UCSD-AML1 (cell line): ENCODE data around the gene SH3RF2.
"Not testable (repeated sequence)": the region's sequence is repeated elsewhere in the genome, so short reads cannot be mapped to it uniquely, and the experiment has no call there.

Experiments used
- DNase-seq: peaks from one replicate; lab custom pipeline; 2025; ENCODE audit not compliant: unreplicated experiment; lab: John Stamatoyannopoulos, UW

Gene SH3RF2

DNA sequence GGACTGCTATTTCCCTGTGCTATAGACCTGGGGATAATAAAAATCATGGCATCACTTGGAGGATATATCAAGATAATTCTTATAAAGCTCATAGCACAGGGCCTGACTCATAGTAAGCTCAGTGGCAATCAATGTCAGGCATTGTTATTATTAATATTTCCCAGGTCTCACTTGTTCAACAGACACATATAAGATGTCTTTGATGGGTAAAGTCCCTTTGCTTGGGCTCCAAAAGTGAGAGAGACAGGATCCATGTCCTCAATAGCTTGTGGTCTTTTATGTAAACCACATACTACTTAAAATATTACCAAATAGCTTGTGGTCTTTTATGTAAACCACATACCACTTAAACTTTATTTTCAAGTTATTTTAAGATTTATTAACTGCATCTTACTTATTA is 11.2 kb downstream of the SH3RF2 start:
- DNase-seq: no peak

DNA sequence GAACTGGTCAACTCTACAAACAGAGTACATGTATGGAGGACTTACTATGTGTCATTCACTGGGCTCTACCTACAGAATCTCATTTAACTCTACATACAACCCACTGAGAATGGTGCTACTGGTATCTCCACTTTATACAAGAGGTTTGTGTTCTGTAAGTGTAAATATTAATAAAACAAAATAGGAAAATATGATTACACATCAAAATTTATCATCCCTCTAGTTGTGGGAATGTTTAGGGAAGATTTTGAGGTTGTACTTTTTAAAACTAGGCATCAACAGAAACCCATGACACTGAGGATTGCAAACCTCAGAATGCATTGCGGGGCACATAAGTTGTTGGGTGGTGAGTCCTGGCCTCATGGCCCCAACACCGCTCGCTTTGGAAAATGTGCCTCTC is 11.7 kb downstream of the SH3RF2 start:
- DNase-seq: no peak

DNA sequence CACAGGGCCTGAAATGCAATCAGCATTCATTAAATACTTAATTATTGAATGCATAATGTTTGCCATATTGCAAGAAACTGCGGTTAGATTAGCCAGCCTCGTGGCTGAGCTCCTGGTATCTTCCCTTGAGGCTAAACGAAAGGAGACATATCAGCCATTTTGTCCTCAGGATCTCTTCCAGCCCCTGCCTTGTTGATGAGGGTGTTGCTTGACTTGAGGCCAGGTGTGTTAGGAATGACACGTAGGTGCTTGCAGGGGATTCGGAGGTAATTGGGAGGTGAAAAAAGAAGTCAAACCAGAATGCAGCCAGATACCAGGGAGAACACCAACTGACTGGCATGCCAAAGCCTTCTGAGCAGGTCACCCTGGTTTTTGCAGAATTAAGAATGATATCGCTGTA is 12.5 kb downstream of the SH3RF2 start:
- no peak for DNase-seq

DNA sequence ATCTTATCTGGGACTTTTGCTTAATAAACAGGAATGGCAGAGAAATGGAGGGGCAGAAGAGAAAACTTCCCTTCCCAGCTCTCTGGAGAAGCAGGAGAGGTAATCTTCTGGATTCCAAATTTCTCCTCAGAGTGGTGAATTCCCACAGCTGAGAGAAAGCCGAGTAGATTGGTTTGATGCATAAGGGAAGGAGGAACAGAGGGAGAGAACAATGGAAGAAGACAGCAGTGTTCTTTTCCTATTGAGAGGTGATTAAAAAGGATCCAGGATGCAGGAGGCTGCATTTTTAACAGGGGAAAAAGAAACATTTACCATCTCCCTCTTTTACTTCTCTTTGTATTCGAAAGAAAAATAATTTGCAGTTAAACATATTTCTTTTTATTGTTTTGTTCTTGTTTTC is 13.1 kb downstream of the SH3RF2 start:
- DNase-seq: no peak

DNA sequence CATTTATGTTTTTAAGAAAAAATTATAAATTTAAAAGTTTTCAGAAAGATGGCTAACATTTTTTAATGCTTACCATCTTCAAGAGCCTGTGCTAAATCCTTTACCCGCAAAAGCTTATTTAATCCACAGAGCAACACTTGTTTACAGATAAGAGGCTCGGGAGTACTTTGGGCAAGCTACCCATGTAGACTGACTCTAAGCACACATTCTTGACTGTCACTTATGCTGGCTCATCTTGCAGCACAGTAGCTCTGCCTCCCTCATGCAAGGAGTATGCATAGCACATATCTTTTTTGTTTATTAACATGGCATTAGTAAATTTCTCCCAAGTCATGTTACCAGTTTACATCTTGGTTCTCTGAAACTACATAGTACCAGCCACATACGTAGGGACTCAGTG is 14.7 kb downstream of the SH3RF2 start:
- DNase-seq: no peak

DNA sequence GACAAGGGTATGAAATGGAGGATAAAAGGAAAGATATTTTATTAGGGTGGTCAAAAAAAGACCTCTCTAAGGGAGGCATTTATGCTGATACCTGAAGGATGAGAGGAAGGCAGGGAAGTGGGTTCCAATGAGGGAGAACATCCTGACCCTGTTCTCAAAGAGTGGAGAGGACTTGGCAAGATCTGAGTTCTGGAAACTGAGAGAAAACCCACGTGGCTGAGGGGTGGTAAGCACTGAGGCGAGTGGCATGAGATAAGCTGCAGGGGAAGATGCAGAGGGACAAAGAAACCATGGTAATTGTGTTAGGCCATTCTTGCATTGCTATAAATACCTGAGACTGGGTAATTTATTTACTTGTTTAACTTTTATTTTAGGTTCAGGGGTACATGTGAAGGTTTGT is 16.8 kb downstream of the SH3RF2 start:
- no peak for DNase-seq

DNA sequence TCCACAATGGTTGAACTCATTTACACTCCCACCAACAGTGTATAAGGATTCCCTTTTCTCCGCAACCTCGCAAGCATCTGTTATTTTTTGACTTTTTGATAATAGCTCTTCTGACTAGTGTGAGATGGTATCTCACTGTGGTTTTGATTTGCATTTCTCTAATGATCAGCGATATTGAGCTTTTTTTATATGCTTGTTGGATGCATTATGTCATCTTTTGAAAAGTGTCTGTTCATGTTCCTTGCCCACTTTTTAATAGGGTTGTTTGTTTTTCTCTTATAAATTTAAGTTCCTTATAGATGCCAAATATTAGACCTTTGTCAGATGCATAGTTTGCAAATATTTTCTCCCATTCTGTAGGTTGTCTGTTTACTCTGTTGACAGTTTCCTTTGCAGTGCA is 17.8 kb downstream of the SH3RF2 start:
- not testable (repeated sequence) for DNase-seq

DNA sequence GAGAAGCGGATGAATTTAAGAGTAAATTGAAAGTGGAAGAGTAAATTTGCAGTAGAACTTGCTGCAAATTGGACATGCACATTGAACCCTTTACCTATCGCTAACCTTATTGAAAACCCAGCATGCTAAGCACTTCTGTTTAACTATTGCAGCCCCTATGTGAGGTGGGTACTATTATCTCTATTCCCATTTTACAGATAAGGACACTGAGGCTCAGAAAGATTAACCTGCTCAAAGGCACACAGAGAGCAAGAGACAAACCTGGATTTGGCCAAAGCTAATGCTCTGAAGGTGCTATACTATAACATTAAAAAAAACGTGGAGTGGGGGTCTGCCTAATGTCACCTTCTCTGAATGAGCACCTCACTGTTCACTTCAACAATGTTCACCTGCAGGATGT is 21.0 kb downstream of the SH3RF2 start:
- no peak for DNase-seq

DNA sequence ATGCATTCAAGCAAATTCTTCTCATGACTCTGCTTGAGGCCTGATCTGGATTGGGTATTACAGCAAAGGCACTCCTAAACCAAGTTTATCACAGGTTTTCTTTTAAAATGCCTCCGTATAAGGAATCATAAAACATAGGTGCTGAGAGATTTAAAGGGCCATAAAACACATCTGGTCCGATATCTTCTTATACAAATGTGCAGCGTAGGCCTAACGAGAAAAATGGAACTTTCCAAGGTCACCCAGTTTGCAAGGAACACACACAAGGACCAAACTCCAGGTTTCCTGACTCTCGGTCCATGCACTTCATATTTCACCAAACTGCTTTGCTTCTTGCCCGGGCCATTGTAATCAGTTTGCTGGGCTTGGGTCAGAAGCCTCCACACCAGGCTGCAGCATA is 22.1 kb downstream of the SH3RF2 start:
- DNase-seq: no peak

DNA sequence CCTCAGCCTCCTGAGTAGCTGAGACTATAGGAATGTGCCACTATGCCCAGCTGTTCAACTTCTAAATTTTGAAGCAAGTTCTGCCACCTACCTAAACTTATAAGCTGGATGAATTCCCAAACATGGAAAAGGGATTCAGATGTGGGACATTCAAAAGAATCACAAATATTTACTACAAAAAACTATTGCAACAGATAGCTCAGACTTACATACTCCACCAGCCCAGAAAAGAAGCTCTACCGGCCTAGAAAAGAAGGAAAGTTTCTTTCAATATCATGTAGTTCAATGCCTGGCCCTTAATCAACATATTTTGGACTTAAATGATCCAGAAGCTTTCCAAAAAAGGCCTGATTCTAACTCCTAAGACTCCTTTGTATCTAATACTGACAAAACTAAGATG is 23.8 kb downstream of the SH3RF2 start:
- DNase-seq: no peak

DNA sequence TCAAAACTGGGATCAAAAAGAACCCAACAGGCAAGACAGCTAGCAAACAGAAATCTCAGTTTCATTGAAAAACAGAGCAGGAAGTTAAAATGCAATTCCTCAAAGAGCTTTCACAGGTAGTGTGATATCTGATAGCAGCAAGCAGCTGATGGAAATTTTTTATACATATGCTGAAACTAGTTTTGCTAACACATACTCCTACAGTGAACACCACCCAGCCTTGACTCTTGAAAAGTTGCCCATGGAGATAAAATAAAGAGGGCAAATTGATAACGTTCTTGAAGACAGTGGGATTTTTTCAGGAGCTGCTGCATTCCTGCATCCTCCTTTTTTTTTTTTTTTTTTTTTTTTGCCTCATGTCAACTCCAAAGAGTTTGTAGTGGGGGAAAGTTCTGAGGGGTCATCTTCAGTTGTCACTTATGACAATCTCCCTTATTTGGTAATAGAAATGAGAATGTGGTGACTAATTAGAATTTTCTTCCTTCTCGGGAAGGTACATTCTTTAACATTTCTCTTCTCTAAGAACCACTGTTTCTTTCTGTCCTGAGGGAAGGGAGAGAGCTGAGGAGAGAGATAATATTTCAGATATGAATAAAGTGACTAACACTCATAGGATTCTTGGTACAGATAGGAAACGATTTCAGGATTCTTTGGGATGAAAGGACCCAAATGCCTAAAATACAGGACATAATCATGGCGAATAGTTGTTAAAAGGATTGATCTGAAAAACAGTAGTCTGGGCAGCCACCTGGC is 24.6 kb downstream of the SH3RF2 start:
- DNase-seq: no peak

DNA sequence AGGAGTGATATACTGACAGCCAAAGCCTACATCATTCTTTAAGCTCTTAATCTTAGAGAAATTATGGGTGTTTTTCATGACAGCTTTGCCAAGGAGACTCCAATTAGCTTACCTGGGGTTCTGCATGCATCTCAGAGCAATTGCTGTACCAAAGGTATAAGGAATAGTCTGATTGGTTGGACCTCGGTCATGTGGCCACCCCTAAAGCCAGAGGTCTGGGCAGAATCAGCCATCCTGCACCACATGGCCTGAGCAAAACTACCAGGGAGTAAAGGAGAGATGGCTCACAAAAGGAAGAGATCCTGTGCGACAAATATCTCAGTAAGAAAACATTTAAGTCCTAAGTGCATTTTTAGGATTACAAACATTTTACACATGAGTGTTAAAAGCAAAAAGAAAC is 25.6 kb downstream of the SH3RF2 start:
- DNase-seq: no peak

DNA sequence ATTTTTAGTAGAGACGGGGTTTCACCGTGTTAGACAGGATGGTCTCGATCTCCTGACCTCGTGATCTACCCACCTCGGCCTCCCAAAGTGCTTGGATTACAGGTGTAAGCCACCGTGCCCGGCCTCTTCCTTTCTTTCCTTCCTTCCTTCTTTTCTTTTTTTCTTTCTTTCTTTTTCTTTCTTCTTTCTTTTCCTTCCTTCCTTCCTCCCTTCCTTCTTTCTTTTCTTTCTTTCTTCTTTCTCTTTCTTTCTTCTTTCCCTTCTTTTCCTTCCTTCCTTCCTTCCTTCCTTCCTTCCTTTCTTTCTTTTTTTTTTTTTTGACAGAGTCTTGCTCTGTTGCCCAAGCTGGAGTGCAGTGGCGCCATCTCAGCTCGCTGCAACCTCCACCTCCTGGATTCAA is 27.6 kb downstream of the SH3RF2 start:
- DNase-seq: not testable (repeated sequence)

DNA sequence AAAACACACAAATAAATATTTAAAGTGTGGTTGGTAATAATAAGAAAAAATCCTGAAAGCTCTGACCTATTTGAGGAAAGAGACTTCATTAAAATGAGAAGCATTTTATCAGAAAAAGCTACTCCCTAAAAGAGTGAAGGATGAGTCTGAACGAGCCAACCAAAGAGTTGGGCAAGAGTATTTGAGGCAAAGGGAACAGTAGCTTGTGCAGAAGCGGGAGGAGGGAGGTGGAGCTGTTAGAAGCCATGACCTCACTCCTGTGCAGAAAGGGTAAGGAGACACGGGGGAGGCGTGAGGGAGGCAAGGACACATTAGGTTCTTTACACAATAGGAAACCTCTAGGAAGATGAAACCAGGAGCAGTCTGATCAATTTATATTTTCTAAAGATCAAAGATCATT is 29.4 kb downstream of the SH3RF2 start:
- no peak for DNase-seq

DNA sequence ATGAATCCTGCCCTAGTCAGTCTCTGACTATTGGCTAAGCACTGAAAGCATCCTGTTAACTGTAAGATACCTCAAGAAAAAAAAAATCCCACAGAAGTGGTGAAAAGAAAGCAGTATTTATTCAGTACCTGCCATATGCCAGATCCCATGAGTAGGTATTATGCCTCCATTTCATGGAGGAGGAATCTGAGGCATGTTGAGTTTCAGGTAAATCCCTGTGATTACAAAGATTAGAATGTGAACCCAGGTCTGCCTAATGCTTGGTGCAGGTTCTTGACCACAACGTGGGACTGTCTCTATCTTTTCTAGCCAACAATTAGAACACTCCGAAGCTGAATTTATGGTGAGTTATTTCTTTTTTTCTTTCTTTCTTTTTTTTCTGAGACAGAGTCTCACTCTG is 30.9 kb downstream of the SH3RF2 start:
- no peak for DNase-seq

DNA sequence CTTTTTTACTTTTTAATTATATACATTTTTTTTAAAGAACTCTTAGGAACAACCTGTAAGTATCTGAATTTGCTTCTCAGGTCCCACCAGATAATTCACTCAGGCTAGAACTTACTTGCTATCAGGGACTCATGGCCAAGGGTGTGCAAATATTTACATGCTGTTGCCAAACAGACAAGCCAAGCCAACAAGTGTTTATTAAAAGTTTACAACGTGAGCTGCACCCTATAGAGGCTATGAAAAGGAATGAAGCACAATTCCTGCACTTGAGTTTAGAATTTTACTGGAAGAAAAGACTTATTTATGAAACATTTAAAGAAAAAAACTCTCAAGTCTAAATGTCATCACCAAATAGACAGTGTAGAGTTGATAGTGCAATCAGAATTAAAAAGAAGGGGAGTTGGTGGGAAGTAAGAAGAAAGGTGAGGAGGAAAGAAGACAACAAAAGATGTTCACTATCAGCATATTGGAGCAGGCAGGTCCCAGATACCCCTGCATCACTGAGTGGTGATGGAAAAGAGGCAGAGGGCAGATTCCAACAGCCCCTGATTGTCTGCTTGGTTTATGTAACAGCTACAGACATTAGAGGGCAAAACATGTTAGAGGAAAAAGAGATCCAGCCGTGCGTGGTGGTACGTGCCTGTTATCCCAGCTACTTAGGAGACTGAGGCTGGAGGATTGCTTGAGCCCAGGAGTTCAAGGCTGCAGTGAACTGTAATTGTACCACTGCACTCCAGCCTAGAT is 32.8 kb downstream of the SH3RF2 start:
- DNase-seq: no peak

DNA sequence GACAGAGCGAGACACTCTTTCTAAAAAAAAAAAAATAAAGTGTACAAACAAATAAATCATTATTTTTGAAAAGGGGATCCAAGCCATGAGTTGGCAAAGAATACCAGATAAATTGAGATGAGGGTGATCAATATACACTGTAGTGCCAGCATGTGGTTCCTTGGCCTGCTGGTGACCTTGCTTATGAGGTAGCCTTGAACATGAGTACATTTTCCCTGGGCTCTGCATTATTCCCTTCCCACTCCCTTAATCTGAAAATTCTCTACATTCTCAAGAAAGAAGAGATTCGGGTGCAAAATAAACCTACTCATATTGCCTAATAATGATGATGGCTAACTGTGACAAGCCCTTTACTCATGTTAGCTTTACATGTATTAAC is 33.3 kb downstream of the SH3RF2 start:
- no peak for DNase-seq

DNA sequence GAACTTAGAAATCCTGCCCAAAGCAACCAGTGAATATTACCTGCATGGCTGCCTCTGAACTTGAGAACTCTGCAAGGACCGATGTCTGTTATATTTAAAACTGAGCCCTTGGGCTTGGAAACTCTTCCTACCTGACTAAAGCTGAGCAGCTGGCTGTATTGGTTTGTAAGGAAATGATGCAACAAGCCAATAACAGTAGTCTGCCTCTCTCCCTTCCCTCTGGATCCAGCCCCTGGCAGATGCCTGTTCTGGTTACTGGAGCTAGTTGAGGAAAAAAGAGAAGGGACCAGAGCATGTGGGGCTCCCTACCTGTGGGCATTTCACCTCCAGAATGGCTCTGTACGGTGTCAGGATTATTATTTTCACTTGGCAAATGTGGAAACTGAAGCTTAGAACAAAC is 34.7 kb downstream of the SH3RF2 start:
- no peak for DNase-seq

DNA sequence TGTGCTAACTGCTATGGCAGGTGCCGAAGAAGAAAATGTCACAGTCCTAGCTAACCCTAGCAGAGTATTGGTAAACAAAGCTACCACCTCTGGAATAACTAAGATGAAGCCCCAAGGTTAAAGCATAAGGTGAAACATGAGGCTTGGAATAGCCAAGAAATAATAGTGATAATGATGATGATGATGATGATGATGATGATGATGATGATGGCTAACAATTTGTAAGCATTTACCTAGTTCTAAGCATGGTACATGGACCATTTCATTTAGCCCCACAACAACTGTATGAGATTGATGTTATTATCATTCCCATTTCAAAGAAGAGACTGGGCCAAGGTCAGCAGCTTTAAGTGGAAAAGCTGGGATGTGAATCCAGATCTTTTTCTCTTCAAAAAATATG is 35.3 kb downstream of the SH3RF2 start:
- no peak for DNase-seq

DNA sequence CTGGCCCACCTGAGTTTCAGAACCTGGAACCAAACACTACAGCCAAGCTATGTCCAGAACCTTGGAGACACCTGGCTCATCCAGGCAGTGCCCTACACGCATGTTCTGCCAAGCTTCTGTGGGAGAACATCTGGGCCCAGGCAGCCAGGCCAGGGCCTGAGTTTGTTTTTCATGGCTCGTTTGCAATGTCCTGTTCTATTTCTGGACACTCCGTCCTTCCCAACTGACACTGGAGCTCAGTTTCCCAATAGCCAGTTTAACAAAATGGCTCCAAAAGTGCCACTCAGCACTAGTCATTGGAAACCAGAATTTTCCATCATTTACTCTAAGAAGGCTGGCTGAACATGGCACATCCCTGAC is 38.6 kb downstream of the SH3RF2 start:
- no peak for DNase-seq

DNA sequence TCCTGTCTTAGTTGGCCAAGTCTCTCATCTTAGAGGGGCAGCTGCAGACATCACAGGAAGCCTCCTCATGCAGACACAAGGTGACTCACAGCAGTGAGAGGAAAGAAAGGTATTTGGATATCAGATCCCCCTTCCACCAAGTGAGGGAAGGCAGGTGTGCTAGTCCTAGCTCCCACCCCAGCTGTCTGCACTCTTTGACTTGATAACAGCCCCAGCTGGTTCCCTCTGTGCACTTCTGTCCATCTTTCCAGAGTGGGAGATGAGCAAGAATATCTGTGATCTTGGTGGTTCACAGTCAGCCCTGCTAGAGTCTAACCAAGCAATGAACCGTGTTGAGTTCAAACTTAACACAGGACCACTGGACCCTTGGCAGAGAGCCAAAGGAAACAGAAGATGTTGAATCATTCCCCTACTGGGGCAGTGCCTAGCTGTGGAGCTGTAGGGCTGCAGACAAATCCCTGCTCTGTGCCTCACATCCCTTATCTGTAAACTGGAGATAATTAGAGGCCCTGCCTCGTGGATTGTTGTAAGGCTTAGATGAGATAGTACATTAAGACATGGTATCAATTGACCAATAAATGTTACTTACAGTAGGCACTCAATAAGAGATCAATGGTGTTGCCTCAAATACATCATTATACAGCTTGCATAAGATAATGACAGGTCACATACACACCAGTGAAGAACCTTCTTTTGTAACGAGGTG is 39.1 kb downstream of the SH3RF2 start:
- DNase-seq: no peak

DNA sequence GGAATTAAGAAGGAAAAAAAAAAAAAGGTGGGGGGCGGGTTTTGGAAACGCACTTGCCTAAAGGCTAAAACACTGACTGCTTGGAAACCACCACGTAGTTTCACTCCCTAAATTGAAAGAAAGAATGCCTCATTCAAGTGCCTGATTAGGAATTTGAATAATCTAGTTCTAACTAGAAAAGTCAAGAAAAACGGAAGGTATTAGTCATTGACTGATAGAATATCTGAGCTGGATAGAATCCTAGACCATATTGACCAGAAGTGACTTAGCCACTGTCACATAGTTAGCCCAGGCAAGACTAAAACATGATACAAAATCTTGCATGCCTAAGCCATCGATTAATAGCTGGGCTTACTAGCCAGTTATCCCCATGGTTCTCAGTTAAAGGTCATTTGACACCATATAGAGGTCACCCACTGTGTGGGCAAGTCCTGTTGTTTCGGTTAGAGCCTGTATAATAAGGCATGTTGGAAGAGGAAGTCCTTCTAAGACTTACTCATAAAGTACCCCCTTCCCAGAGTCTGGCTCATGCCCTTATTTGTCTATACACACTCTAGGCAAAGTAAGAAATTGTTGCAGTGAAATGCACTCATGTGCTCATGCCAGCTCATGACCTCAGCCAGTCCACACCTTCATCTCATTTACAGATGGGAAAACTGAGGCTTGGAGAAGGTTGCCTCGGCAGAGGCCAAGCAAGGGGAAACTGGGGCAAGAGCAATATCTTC is 40.2 kb downstream of the SH3RF2 start:
- DNase-seq: no peak
